HAP-1 (cell line): ENCODE results near the gene SYCP2.
A peak's percentile ranks its signal among the peaks of the same experiment; 100 is the strongest.

Experiments used
- DNase-seq, 2 experiments: peaks; one replicate each; pipeline ENCODE4 v3.0.0-alpha.2; 2016 to 2020; ENCODE audit warnings: low spot score in 2 of 2
- H3K27me3 ChIP-seq: fragments of 250-450 bp; sonication (Bioruptor Pico); 2 replicates; pipeline ENCODE4 v1.5.1; 2020; ENCODE audit warnings: low read depth, mild to moderate bottlenecking, moderate library complexity
- H3K36me3 ChIP-seq: fragments of 250-450 bp; sonication (Bioruptor Pico); replicated peaks from 2 replicates; pipeline ENCODE4 v1.5.1; 2020; ENCODE audit warnings: mild to moderate bottlenecking
- H3K4me1 ChIP-seq: fragments of 250-450 bp; sonication (Bioruptor Pico); 2 replicates; pipeline ENCODE4 v1.5.1; 2020; ENCODE audit warnings: mild to moderate bottlenecking
- H3K4me3 ChIP-seq: fragments of 250-450 bp; sonication (Bioruptor Pico); 2 replicates; pipeline ENCODE4 v1.5.1; 2020; ENCODE audit warnings: mild to moderate bottlenecking, moderate library complexity
- H3K9me3 ChIP-seq: fragments of 250-450 bp; sonication (Bioruptor Pico); 2 replicates; pipeline ENCODE4 v1.5.1; 2020; ENCODE audit warnings: mild to moderate bottlenecking, moderate library complexity
- in situ Hi-C: fragments of 300-500 bp; cut with MboI; formaldehyde crosslinking; loops from 3 replicates; pipeline ENCODE4 v1.14.3; 2020; ENCODE audit warnings: low sequenced_read_pairs, inconsistent platforms, mixed read lengths

Gene SYCP2

GRCh38 chr20:59939052-59939878 lies 5.8 kb upstream of the SYCP2 start:
- H3K4me3 ChIP-seq: peak overlapping the region; percentile 59
- no peaks in the 10 kb centered on the region for H3K9me3 ChIP-seq
- no peak for DNase-seq
- no peaks in the 10 kb centered on the region for H3K27me3 ChIP-seq
- in situ Hi-C loops: loop anchor here (25.0 kb wide), 1 partner anchor 902 kb away; the partner anchor contains the start of genes ATP5F1E and PRELID3B
- peaks cover 28% of the 10 kb centered on the region for H3K4me1 ChIP-seq
- H3K36me3 ChIP-seq: peaks cover 17% of the 10 kb centered on the region

- Histone ChIP-seq H3K27me3 (no peaks in the 10 kb centered on the region), H3K4me3 (no peak overlapping the region), H3K4me1 (peaks cover 28% of the 10 kb centered on the region), H3K9me3 (no peaks in the 10 kb centered on the region), H3K36me3 (peaks cover 13% of the 10 kb centered on the region; the same call in 1 of the 2 replicates)
- in situ Hi-C loops: loop anchor here (25.0 kb wide), 1 partner anchor 901 kb away; the partner anchor contains the start of genes ATP5F1E and PRELID3B
- no peak for DNase-seq
Measured at GRCh38 chr20:59938696-59939051, 5.2 kb upstream of the SYCP2 start.

GRCh38 chr20:59938221-59938620 lies 4.8 kb upstream of the SYCP2 start:
- peaks cover 28% of the 10 kb centered on the region for H3K4me1 ChIP-seq
- in situ Hi-C loops: loop anchor here (25.0 kb wide), 1 partner anchor 901 kb away; the partner anchor contains the start of genes ATP5F1E and PRELID3B
- no peak overlapping the region for H3K4me3 ChIP-seq
- H3K36me3 ChIP-seq: peaks cover 10% of the 10 kb centered on the region; the same call in 1 of the 2 replicates
- H3K27me3 ChIP-seq: no peaks in the 10 kb centered on the region
- no peak for DNase-seq
- H3K9me3 ChIP-seq: no peaks in the 10 kb centered on the region

GRCh38 chr20:59937150-59937549 lies 3.7 kb upstream of the SYCP2 start:
- H3K9me3 ChIP-seq: no peaks in the 10 kb centered on the region
- no peaks in the 10 kb centered on the region for H3K27me3 ChIP-seq
- DNase-seq: no peak
- in situ Hi-C loops: loop anchor here (25.0 kb wide), 1 partner anchor 900 kb away; the partner anchor contains the start of genes ATP5F1E and PRELID3B
- H3K4me3 ChIP-seq: no peak overlapping the region
- H3K36me3 ChIP-seq: no peaks in the 10 kb centered on the region; the same call in 1 of the 2 replicates
- H3K4me1 ChIP-seq: peaks cover 26% of the 10 kb centered on the region

GRCh38 chr20:59936409-59936808 lies 3.0 kb upstream of the SYCP2 start:
- in situ Hi-C loops: loop anchor here (25.0 kb wide), 1 partner anchor 899 kb away; the partner anchor contains the start of genes ATP5F1E and PRELID3B
- H3K4me3 ChIP-seq: no peak overlapping the region
- peaks cover 26% of the 10 kb centered on the region for H3K4me1 ChIP-seq
- no peaks in the 10 kb centered on the region for H3K9me3 ChIP-seq
- DNase-seq: no peak
- no peaks in the 10 kb centered on the region for H3K27me3 ChIP-seq
- no peaks in the 10 kb centered on the region; the same call in 1 of the 2 replicates for H3K36me3 ChIP-seq

GRCh38 chr20:59935457-59936185 lies 2.2 kb upstream of the SYCP2 start:
- H3K4me3 ChIP-seq: no peak overlapping the region
- no peaks in the 10 kb centered on the region for H3K9me3 ChIP-seq
- in situ Hi-C loops: loop anchor here (25.0 kb wide), 1 partner anchor 898 kb away; the partner anchor contains the start of genes ATP5F1E and PRELID3B
- H3K4me1 ChIP-seq: peaks cover 26% of the 10 kb centered on the region
- no peak for DNase-seq
- H3K36me3 ChIP-seq: no peaks in the 10 kb centered on the region; the same call in 1 of the 2 replicates
- no peaks in the 10 kb centered on the region for H3K27me3 ChIP-seq

- in situ Hi-C loops: loop anchor here (25.0 kb wide), 1 partner anchor 897 kb away; the partner anchor contains the start of genes ATP5F1E and PRELID3B
Measured at GRCh38 chr20:59933849-59934585, 580 bp upstream of the SYCP2 start.

GRCh38 chr20:59932616-59933295 lies 681 bp downstream of the SYCP2 start:
- Histone ChIP-seq H3K4me1 (peaks cover 29% of the 10 kb centered on the region), H3K27me3 (no peaks in the 10 kb centered on the region), H3K9me3 (no peaks in the 10 kb centered on the region), H3K4me3 (no peak overlapping the region), H3K36me3 (no peaks in the 10 kb centered on the region; the same call in 1 of the 2 replicates)
- in situ Hi-C loops: loop anchor here (25.0 kb wide), 1 partner anchor 895 kb away; the partner anchor contains the start of genes ATP5F1E and PRELID3B
- DNase-seq: no peak

More at GRCh38 chr20:59933849-59934585, 580 bp upstream of the SYCP2 start:
- Histone ChIP-seq H3K36me3 (no peaks in the 10 kb centered on the region; the same call in 1 of the 2 replicates), H3K9me3 (no peaks in the 10 kb centered on the region), H3K4me3 (peak overlapping the region; percentile 42), H3K27me3 (no peaks in the 10 kb centered on the region), H3K4me1 (peaks cover 35% of the 10 kb centered on the region)
- peak; percentile 72 to 87 for DNase-seq

GRCh38 chr20:59931511-59932312 lies 1.7 kb downstream of the SYCP2 start:
- H3K9me3 ChIP-seq: no peaks in the 10 kb centered on the region
- H3K4me3 ChIP-seq: no peak overlapping the region
- no peaks in the 10 kb centered on the region for H3K36me3 ChIP-seq
- peak; percentile 40 to 53 for DNase-seq
- in situ Hi-C loops: loop anchor here (25.0 kb wide), 1 partner anchor 894 kb away; the partner anchor contains the start of genes ATP5F1E and PRELID3B
- no peaks in the 10 kb centered on the region for H3K27me3 ChIP-seq
- H3K4me1 ChIP-seq: peaks cover 33% of the 10 kb centered on the region

GRCh38 chr20:59925899-59926298 lies 7.5 kb downstream of the SYCP2 start:
- Histone ChIP-seq H3K27me3 (no peaks in the 10 kb centered on the region), H3K4me1 (peaks cover 35% of the 10 kb centered on the region), H3K9me3 (no peaks in the 10 kb centered on the region), H3K4me3 (no peak overlapping the region), H3K36me3 (no peaks in the 10 kb centered on the region)
- in situ Hi-C loops: loop anchor here (25.0 kb wide), 1 partner anchor 889 kb away; the partner anchor contains the start of genes ATP5F1E and PRELID3B
- DNase-seq: no peak

- no peaks in the 10 kb centered on the region for H3K9me3 ChIP-seq
- no peaks in the 10 kb centered on the region for H3K27me3 ChIP-seq
- H3K4me3 ChIP-seq: no peak overlapping the region
- H3K4me1 ChIP-seq: peaks cover 34% of the 10 kb centered on the region
- H3K36me3 ChIP-seq: no peaks in the 10 kb centered on the region
- DNase-seq: no peak
- in situ Hi-C loops: loop anchor here (25.0 kb wide), 1 partner anchor 888 kb away; the partner anchor contains the start of genes ATP5F1E and PRELID3B
Measured at GRCh38 chr20:59925359-59925758, 8.1 kb downstream of the SYCP2 start.

GRCh38 chr20:59923514-59923913 lies 9.9 kb downstream of the SYCP2 start:
- H3K4me3 ChIP-seq: no peak overlapping the region
- peaks cover 20% of the 10 kb centered on the region for H3K4me1 ChIP-seq
- no peak for DNase-seq
- H3K36me3 ChIP-seq: no peaks in the 10 kb centered on the region
- H3K27me3 ChIP-seq: no peaks in the 10 kb centered on the region
- in situ Hi-C loops: no loop called here
- no peaks in the 10 kb centered on the region for H3K9me3 ChIP-seq
